ACC112 (cell line): ENCODE results near the gene PTGES2.
"Not testable (repeated sequence)": the region's sequence is repeated elsewhere in the genome, so short reads cannot be mapped to it uniquely, and the experiment has no call there.

Source experiments
- H2AFZ ChIP-seq: fragments of 200-600 bp; sonication (generic); one replicate; pipeline ENCODE4 v1.6.0; 2017; ENCODE audit warnings: antibody characterized with exemption, low read length; ENCODE audit not compliant: unreplicated experiment
- H3K27ac ChIP-seq: fragments of 200-600 bp; sonication (generic); 2 replicates; pipeline ENCODE4 v1.5.1; 2014; ENCODE audit warnings: low read depth, mild to moderate bottlenecking, antibody characterized with exemption, low read length, moderate library complexity
- H3K27me3 ChIP-seq: fragments of 200-600 bp; sonication (generic); 2 replicates; pipeline ENCODE4 v1.6.1; 2014; ENCODE audit warnings: mild to moderate bottlenecking, antibody characterized with exemption, low read length, moderate library complexity, mixed read lengths; ENCODE audit not compliant: insufficient read depth
- H3K36me3 ChIP-seq: fragments of 200-600 bp; sonication (generic); 2 replicates; pipeline ENCODE4 v1.6.1; 2016; ENCODE audit warnings: mild to moderate bottlenecking, antibody characterized with exemption, low read length, moderate library complexity, mixed read lengths; ENCODE audit not compliant: insufficient read depth
- H3K4me1 ChIP-seq: fragments of 200-600 bp; sonication (generic); one replicate; pipeline ENCODE4 v1.6.1; 2016; ENCODE audit warnings: low read length, mixed read lengths; ENCODE audit not compliant: insufficient read depth, unreplicated experiment, control insufficient read depth
- H3K4me3 ChIP-seq: fragments of 200-600 bp; sonication (generic); 2 replicates; pipeline ENCODE4 v1.5.1; 2014; ENCODE audit warnings: mild to moderate bottlenecking, low read depth, low read length
- H3K79me2 ChIP-seq: fragments of 200-600 bp; sonication (generic); one replicate; pipeline ENCODE4 v1.6.0; 2016; ENCODE audit warnings: low read length; ENCODE audit not compliant: control insufficient read depth, unreplicated experiment, insufficient read depth

PTGES2 gene

DNA sequence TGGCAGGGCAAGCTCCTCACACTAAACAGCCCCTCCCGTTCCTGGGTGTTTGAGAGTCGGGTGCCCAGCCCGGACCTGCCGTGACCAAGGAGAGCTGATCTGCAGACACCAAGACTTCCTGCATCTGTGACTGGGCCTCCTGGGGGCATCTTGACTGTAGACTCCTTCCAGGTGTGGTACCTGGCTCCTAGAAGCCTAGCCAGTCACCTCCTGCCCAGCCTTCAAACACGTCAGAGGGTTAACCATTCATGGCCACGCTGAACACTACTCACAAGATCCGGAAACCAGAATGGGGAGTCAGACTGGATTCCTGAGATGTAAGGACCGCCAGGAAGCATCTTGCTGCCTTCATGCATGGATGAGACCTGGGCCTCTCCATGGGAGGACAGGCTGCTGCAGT lies 18.0 kb upstream of the PTGES2 start:
- Histone ChIP-seq H3K79me2 (no peaks in the 10 kb centered on the region), H3K36me3 (no peaks in the 10 kb centered on the region), H3K4me3 (no peak overlapping the region), H3K27me3 (no peaks in the 10 kb centered on the region), H3K4me1 (no peaks in the 10 kb centered on the region), H3K27ac (no peak overlapping the region), H2AFZ (no peak overlapping the region)

DNA sequence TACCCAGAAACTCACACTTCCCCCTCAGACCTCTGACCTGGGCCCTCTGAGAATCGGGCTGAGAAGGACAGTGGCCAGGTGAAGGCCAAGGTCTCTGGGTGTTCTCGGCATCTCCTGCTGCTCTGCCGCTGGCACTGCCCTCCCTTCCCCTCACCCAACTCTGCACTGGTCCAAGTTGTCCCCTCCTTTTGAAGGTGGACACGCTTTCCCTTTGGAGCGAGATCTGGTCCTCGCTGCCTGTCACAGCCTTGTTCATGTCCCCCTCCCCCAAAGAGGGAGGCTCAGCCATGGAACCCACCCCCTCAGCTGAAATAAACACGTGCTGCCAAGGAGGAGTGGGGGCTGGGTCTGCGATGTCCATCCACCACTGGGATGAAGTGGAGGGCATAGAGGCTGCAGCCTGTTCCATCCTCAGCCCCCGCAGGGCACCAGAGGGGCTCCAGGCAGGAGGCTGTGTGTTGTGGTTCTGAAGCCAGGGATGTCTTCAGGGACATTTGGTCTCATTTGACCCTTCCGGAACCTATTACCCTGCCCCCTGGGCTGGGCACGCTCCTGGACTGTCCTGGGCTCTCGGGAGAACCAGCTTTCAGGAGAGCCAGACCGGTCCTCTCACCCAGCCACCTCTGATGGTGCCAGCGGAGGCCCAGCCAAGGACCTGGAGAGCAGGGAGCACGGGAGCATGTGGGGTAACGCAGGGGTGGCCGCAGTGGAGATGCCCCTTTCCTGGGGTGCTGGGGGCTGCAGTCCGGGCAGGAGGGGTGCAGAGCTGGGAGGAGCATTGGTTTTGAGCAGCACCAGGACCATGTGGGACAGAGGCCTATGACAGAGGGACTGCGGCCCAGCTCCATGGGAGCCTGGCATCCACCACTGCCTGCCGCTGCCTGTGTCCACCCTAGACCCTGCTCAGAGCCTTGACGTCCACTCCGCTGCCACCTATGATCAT lies 17.0 kb upstream of the PTGES2 start:
- H3K79me2 ChIP-seq: no peaks in the 10 kb centered on the region
- H3K27ac ChIP-seq: no peak overlapping the region
- no peak overlapping the region for H3K4me3 ChIP-seq
- no peaks in the 10 kb centered on the region for H3K27me3 ChIP-seq
- no peaks in the 10 kb centered on the region for H3K4me1 ChIP-seq
- no peak overlapping the region for H2AFZ ChIP-seq
- H3K36me3 ChIP-seq: no peaks in the 10 kb centered on the region

DNA sequence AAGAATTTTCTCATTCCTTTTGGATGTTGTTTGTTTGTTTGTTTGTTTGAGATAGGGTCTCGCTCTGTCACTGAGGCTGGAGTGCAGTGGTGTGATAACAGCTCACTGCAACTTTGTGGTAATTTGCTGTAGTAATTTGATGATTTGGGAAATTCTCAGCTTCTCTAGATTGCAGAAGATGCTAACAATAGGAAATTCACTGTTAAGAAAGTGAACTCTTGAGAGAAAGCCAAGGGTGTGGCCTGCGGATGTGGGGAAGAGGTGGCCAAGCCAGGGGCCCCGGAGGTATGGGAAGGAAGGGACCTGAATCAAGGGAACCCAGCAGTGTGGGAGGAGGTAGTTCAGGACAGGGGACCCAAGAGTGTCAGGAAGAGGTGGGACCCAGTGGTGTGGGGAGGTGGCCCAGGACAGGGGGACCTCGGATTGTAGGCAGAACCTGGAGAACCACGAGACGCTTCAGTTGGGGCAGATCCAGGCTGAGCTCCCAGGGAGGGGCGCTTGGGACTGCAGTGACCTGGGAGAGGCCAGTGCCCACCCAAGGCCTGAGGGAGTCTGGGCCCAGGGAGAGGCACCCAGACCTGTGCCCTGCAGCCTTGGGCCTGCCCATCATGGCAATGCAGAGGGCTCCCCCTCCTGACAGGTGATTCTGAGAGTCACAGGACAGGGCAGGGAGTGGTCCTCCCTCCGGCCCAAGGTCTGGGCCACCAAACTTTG lies 16.2 kb upstream of the PTGES2 start:
- no peak overlapping the region for H2AFZ ChIP-seq
- H3K27ac ChIP-seq: no peak overlapping the region
- H3K4me1 ChIP-seq: no peaks in the 10 kb centered on the region
- no peaks in the 10 kb centered on the region for H3K27me3 ChIP-seq
- no peak overlapping the region for H3K4me3 ChIP-seq
- H3K36me3 ChIP-seq: no peaks in the 10 kb centered on the region
- no peaks in the 10 kb centered on the region for H3K79me2 ChIP-seq

DNA sequence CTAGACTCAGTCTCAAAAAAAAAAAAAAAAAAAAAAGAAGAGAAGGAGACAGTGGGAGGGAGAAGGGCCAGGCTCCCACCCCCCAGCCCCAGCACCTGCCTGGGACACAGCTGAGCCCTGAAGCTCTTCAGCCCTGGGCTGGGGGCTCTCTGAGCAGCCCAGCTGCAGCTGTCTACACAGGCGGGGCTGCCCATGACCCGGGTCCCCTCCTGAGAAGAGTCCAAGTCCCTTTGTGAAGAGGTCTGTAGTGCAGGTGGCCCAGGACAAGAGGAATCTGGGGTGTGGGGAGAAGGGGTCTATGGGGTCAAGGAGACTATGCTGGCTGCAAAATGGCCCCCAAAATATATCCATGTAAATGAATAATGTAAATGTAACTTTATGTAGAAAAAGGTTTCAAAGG lies 15.1 kb upstream of the PTGES2 start:
- Histone ChIP-seq H3K4me1 (no peaks in the 10 kb centered on the region), H3K79me2 (no peaks in the 10 kb centered on the region), H2AFZ (no peak overlapping the region), H3K27ac (no peak overlapping the region), H3K27me3 (no peaks in the 10 kb centered on the region), H3K36me3 (no peaks in the 10 kb centered on the region), H3K4me3 (no peak overlapping the region)

DNA sequence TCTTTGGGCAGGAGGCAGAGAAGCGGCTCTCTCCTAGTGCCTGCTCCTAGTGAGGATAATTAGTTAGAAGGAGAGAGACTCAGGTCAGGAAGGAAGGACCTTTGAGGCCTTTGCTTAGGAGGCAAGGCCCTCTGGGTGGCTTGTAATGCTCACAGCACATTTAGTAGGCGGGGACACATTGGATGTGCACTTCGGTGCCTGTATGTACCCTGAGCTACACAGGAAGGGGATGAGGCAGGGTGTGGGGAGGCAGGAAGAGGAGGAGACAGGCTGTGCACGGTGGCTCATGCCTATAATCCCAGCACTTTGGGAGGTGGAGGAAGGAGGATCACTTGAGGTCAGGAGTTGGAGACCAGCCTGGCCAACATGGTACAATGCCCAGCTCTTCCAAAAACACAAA lies 14.5 kb upstream of the PTGES2 start:
- Histone ChIP-seq H3K27ac (no peak overlapping the region), H3K36me3 (no peaks in the 10 kb centered on the region), H3K4me1 (no peaks in the 10 kb centered on the region), H3K27me3 (no peaks in the 10 kb centered on the region), H2AFZ (no peak overlapping the region), H3K79me2 (no peaks in the 10 kb centered on the region), H3K4me3 (no peak overlapping the region)

DNA sequence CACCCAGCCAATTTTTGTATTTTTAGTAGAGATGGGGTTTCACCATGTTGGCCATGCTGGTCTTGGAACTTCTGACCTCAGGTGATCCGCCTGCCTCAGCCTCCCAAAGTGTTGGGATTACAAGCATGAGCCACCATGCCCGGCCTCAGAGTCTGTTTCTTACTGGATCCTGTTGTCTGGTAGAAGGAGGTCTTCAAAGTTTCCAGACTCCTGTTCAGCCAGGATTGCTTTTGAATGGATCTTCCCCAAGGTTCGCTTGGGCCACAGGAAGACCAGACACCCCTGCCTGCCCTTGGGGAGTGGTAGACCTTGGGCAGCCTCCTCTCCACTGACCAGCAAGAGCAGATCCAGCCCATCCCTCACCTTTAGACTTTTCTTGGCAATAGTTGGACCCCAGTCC lies 14.1 kb upstream of the PTGES2 start:
- Histone ChIP-seq H3K4me3 (no peak overlapping the region), H3K27ac (no peak overlapping the region), H3K36me3 (no peaks in the 10 kb centered on the region), H3K27me3 (no peaks in the 10 kb centered on the region), H3K4me1 (no peaks in the 10 kb centered on the region), H3K79me2 (no peaks in the 10 kb centered on the region), H2AFZ (no peak overlapping the region)

DNA sequence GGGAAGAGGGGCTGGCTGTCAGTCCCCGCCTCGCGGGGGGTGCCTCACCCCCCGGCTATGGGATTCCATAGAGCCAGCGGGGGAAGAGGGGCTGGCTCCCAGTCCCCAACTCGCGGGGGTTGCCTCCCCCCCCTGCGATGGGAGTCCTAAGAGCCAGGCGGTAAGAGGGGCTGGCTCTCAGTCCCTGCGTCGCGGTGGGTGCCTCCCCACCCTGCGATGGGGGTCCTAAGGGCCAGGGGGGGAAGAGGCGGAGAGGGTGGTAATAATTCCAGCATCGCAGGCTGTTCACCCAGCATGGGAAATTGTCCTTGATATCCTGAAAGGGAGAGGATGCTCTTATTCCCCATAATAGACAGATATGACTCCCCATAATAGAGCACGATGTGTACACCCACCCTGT lies 12.1 kb upstream of the PTGES2 start:
- Histone ChIP-seq H3K79me2 (no peaks in the 10 kb centered on the region), H3K27me3 (peaks cover under 1% of the 10 kb centered on the region; the same call in 1 of the 2 replicates), H2AFZ (no peak overlapping the region), H3K4me3 (no peak overlapping the region), H3K36me3 (no peaks in the 10 kb centered on the region), H3K27ac (no peak overlapping the region), H3K4me1 (no peaks in the 10 kb centered on the region)

DNA sequence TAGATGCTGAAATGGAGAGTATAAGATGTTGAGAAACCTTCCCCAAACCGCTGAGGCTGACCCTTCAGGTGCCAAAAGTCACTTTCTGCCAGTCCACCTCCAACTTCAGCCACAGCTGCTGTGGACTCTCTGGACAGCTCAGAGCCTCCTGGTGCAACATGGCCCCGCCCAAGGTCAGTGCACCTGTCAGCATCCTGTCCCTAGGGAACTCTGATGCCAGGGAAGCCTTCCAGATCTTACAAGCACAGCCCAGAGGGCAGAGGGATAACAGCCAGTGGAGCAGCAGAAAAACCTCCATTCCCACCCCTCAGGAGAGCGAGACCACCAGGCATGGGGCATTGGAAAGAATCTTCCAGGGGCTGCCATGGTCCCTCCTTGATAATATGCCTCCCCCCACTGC lies 10.5 kb upstream of the PTGES2 start:
- Histone ChIP-seq H3K36me3 (no peaks in the 10 kb centered on the region), H3K27me3 (peaks cover 16% of the 10 kb centered on the region), H3K4me1 (no peaks in the 10 kb centered on the region), H3K27ac (no peak overlapping the region), H3K79me2 (no peaks in the 10 kb centered on the region), H2AFZ (no peak overlapping the region), H3K4me3 (no peak overlapping the region)

DNA sequence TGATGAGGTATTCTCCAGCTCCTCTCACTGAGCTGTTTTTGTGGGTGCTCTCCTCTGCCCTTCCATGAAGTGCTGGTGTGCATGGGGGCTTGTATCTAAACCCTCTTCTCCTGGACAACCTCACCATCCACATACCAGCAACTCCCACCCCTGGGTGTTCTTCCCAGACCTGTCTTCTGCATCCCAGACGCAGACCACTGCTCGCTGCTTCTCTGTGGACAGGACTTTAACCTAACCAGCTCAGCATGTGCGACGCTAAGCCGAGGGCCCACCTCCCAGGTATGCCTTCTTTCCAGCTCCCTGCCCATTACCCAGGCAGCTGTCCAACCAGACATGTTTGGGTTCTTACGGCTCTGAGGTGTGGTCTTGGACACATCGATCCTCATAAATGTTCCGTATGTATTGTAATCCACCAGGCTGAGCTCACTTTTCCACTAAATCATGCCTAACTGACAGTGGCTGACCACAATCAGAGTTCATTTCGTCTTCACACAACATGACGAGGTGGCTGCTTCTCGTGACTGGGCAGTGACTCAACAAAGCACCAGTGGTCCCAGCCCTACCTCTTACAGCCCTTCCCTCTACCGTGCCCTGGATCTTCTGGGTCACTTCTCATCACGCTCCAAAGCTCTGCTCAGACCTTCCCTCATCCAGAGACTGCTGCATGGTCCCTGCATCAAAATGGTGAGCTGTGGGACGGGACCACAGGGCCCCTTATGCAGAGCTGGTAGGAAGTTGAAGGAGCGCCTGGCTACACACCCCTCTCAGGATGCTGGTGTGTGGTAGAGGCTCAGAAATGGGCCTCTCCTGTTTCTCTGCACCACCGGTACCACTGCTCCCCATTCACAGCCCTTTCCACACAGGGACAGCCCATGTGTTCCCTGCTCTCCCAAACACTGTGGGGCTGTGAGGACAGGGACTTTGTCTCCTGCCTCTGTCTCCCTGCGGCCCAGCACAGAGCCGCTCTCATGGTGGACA lies 9.6 kb upstream of the PTGES2 start:
- Histone ChIP-seq H3K36me3 (no peaks in the 10 kb centered on the region), H3K27ac (no peak overlapping the region), H3K79me2 (no peaks in the 10 kb centered on the region), H3K4me3 (no peak overlapping the region), H3K4me1 (no peaks in the 10 kb centered on the region), H2AFZ (no peak overlapping the region), H3K27me3 (peaks cover 24% of the 10 kb centered on the region)

DNA sequence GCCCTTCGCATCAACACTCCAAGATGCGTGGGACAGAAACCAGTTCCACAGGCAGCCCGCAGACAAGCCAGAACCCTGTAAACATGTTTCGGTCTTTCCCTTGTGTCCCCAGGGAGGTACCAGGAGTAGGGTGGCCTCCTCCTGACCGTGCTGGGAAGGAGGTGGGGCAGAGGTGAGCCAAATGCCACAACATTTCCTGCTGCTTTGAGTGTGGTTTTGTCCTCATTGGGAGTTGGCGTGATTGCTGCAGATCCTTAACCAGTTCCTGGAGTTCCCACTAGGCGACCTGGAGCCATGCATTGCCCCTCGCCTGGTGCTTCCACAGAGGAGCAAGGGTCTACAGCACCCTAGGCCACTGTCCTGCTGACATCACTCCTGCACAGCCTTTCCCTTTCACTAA lies 8.0 kb upstream of the PTGES2 start:
- H3K4me1 ChIP-seq, H2AFZ ChIP-seq, H3K27ac ChIP-seq, H3K36me3 ChIP-seq, H3K79me2 ChIP-seq, H3K4me3 ChIP-seq: not testable (repeated sequence)
- peaks cover 27% of the 10 kb centered on the region for H3K27me3 ChIP-seq
